Astrocyte of the hippocampus (primary cell): ENCODE measurements around the gene RND3.

ENCODE experiments used
- DNase-seq: peaks from one replicate; pipeline ENCODE4 v3.0.0; 2011; ENCODE audit warnings: low read depth, low spot score

The RND3 gene

GRCh38 chr2:150494234-150494945, 6.9 kb upstream of the RND3 start:
- DNase-seq, result no peak

- DNase-seq, result no peak
These were observed 4.5 kb upstream of the RND3 start for GRCh38 chr2:150491943-150492342.

- no peak for DNase-seq
These were observed 4.0 kb upstream of the RND3 start for GRCh38 chr2:150491430-150491829.

GRCh38 chr2:150490466-150490865, 3.0 kb upstream of the RND3 start:
- DNase-seq, result no peak

- peak; percentile 72 for DNase-seq
These were observed 655 bp downstream of the RND3 start for GRCh38 chr2:150486539-150487484.

- DNase-seq, result peak; percentile 96
These were observed 1.5 kb downstream of the RND3 start for GRCh38 chr2:150485871-150486538.

GRCh38 chr2:150485114-150485870, 2.2 kb downstream of the RND3 start:
- DNase-seq, result peak; percentile 90

GRCh38 chr2:150484461-150485021, 2.9 kb downstream of the RND3 start:
- no peak for DNase-seq

GRCh38 chr2:150484006-150484405, 3.5 kb downstream of the RND3 start:
- no peak for DNase-seq

- DNase-seq, result no peak
These were observed 3.9 kb downstream of the RND3 start for GRCh38 chr2:150483532-150483931.

GRCh38 chr2:150482667-150483400, 4.6 kb downstream of the RND3 start:
- DNase-seq, result no peak

GRCh38 chr2:150482111-150482510, 5.4 kb downstream of the RND3 start:
- no peak for DNase-seq

- DNase-seq, result no peak
These were observed 6.3 kb downstream of the RND3 start for GRCh38 chr2:150480971-150481830.

- DNase-seq, result peak; percentile 48
These were observed 7.2 kb downstream of the RND3 start for GRCh38 chr2:150480241-150480640.

- DNase-seq, result peak; percentile 64
These were observed 8.2 kb downstream of the RND3 start for GRCh38 chr2:150479075-150479915.

GRCh38 chr2:150478200-150478974, 9.1 kb downstream of the RND3 start:
- DNase-seq, result peak; percentile 70

- peak; percentile 55 for DNase-seq
These were observed 10.1 kb downstream of the RND3 start for GRCh38 chr2:150477347-150477746.

GRCh38 chr2:150476809-150477302, 10.6 kb downstream of the RND3 start:
- no peak for DNase-seq
